Heart right ventricle (tissue), 16 donors: ENCODE results near the gene GLI1. TPM values are rescaled to one million over a fixed set of nuclear protein-coding genes. Genes with fewer than 3 reads are reported as not detected.
"Not testable (repeated sequence)": the region's sequence is repeated elsewhere in the genome, so short reads cannot be mapped to it uniquely, and the experiment has no call there.

Experiments
- ATAC-seq, 8 donors: fragments of 200-7000 bp; cut with Tn5 transposase; one replicate each; pipeline ENCODE4 v1.9.1; 2020; ENCODE audit warnings: mild to moderate bottlenecking in 8 of 8, moderate library complexity in 8 of 8, moderate number of reproducible peaks in 1 of 8
- DNase-seq, 2 donors: peaks; one replicate each; pipeline ENCODE4 v3.0.0-alpha.2; 2020
- H3K27ac ChIP-seq, 10 donors: fragments of 200-600 bp; sonication (generic) in 2 of 10; one replicate each; pipeline versions ENCODE4 v1.5.0 to v1.8.0; 2020 to 2022; ENCODE audit warnings: mild to moderate bottlenecking in 3 of 10
- H3K27me3 ChIP-seq, 7 donors: fragments of 200-600 bp; one replicate each; pipeline ENCODE4 v1.8.0; 2021 to 2022; ENCODE audit warnings: mild to moderate bottlenecking in 2 of 7
- H3K36me3 ChIP-seq, 9 donors: fragments of 200-600 bp; sonication (generic) in 1 of 9; one replicate each; pipeline versions ENCODE4 v1.5.0 to v1.8.0; 2020 to 2022; ENCODE audit warnings: mild to moderate bottlenecking in 2 of 9
- H3K4me1 ChIP-seq, 9 donors: fragments of 200-600 bp; sonication (generic) in 1 of 9; one replicate each; pipeline versions ENCODE4 v1.5.0 to v1.8.0; 2020 to 2022; ENCODE audit warnings: mild to moderate bottlenecking in 4 of 9
- H3K4me3 ChIP-seq, 10 donors: fragments of 200-600 bp; sonication (generic) in 2 of 10; one replicate each; pipeline versions ENCODE4 v1.5.0 to v1.8.0; 2020 to 2022; ENCODE audit warnings: mild to moderate bottlenecking in 7 of 10, moderate library complexity in 2 of 10
- H3K9me3 ChIP-seq, 11 donors: fragments of 200-600 bp in 10 of 11; sonication (generic) in 2 of 11; one replicate each; pipeline versions ENCODE4 v1.5.0 to v1.8.0; 2013 to 2022; ENCODE audit warnings: mild to moderate bottlenecking in 2 of 11, control low read depth in 1 of 11, moderate library complexity in 1 of 11
- CTCF ChIP-seq, 9 donors: fragments of 200-600 bp; sonication (generic) in 2 of 9; IDR thresholded peaks; one replicate each; pipeline versions ENCODE4 v1.5.0 to v1.8.0; 2021 to 2022; ENCODE audit warnings: antibody characterized with exemption in 9 of 9, mild to moderate bottlenecking in 5 of 9, moderate library complexity in 1 of 9
- WGBS, 2 donors: extraction: QIAGEN DNeasy Blood & Tissue Kit; methylation state at CpG; one replicate each; pipeline ENCODE4 v1.1.7; 2013; ENCODE audit warnings: inconsistent platforms in 1 of 2; 5-methylcytosine and 5-hydroxymethylcytosine counted together
- intact Hi-C, 10 donors: fragments of 100-400 bp; cut with DNase I; formaldehyde crosslinking; loops; one replicate each; pipeline versions ENCODE4 v1.11.1 to v1.14.2; 2022
- polyA plus RNA-seq, 2 donors: library from polyadenylated mRNA; stranded (reverse); fragments of 200-250 nt; gene quantifications; one replicate each; pipeline ENCODE4 v1.2.3, GENCODE V29; 2013
- total RNA-seq, 10 donors: library from RNA; stranded (reverse); fragmentation: NEBNext Ultra II Directional in 3 of 10; extraction: Animal tissue kit (Norgen Biotek cat#: 25700) in 3 of 10; gene quantifications; one replicate each; pipeline versions ENCODE4 v1.2.1 to v1.2.4, GENCODE V29; 2021 to 2023
- donor health status: Arrhythmogenic right ventricular cardiomyopathy.
- donor health status: ischemic (EF 13 %, LVEDD 7.1; RV severe dilation, severe dysfunction).
- donor health status: healthy with polysubstance abuse.
- donor health status: DM: no; HTN: yes; CAD: no.
- donor health status: DM: no; HTN: no; CAD: no.
- donor health status: ischemic (EF 25% LVEDD 6.9; RV normal size, moderate dysfunction).
- donor health status: ischemic (EF 25% LVEDD 5.7; RV mildly dilated, moderate dysfunction).
- donor health status: healthy.
- donor health status: DM: yes; HTN: yes; CAD: no.
- donor health status: Ischemic cardiomyopathy.
- donor health status: ischemic (EF 35%, LVEDD 5.7; RV mildly dilated, moderate dysfunction).
- donor health status: nonischemic (EF 11% LVEDD 7.7; RV severe dilation, severe dysfunction).
- donor health status: DM: yes; HTN: yes; CAD: no.
- donor health status: PGD.
- donor health status: ischemic (EF 29% LVEDD 5.4; RV normal size, mild dysfunction).
- donor health status: nonischemic (EF 23%, LVEDD 6.1; RV moderate dilation, normal function).

Gene GLI1
- total and polyA plus RNA-seq, 12 donors, result 0.12 to 1.2 (median 0.59) TPM

GRCh38 chr12:57416039-57416996, 43.3 kb upstream of the GLI1 start:
- TF ChIP-seq CTCF (IDR thresholded peaks at IDR 0.05), result no peak
- no peaks in the 10 kb centered on the region for H3K27me3 ChIP-seq
- intact Hi-C loops, result loop anchor here in 2 of 10 donors (5.0 to 10.0 kb wide), 2 partner anchors 72 to 121 kb away; no protein-coding TSS in a partner anchor
- WGBS, 2 donors, result 92 to 94% methylated on average over 8 of the region's 8 CpGs
- H3K27ac ChIP-seq, result no peak overlapping the region
- H3K4me3 ChIP-seq, result no peak overlapping the region
- H3K36me3 ChIP-seq, result peaks cover 0 to 12% (median 0%) of the 10 kb centered on the region in 9 donors
- DNase-seq (no peak), ATAC-seq (no peak)
- H3K4me1 ChIP-seq, result peaks cover 0 to 37% (median 13%) of the 10 kb centered on the region in 9 donors
- H3K9me3 ChIP-seq, result no peaks in the 10 kb centered on the region

- H3K9me3 ChIP-seq, result no peaks in the 10 kb centered on the region
- peak overlapping the region in 8 of 10 donors; percentile 6 to 54 (median 41) for H3K27ac ChIP-seq
- peaks cover 0 to 29% (median 9%) of the 10 kb centered on the region in 9 donors for H3K36me3 ChIP-seq
- TF ChIP-seq CTCF (IDR thresholded peaks at IDR 0.05), result no peak
- H3K4me1 ChIP-seq, result peaks cover 0 to 37% (median 13%) of the 10 kb centered on the region in 9 donors
- 65 to 67% methylated on average over 9 of the region's 9 CpGs for WGBS, 2 donors
- H3K27me3 ChIP-seq, result no peaks in the 10 kb centered on the region
- DNase-seq (peak in 1 of 2 donors; percentile 21), ATAC-seq (peak in 6 of 8 donors; percentile 45 to 91 (median 78))
- H3K4me3 ChIP-seq, result no peak overlapping the region
- intact Hi-C loops, result loop anchor here in 2 of 10 donors (5.0 to 10.0 kb wide), 2 partner anchors 73 to 119 kb away; no protein-coding TSS in a partner anchor
Measured at GRCh38 chr12:57418255-57418654, 41.3 kb upstream of the GLI1 start.

- H3K27ac ChIP-seq, result no peak overlapping the region
- H3K9me3 ChIP-seq, result no peaks in the 10 kb centered on the region
- H3K27me3 ChIP-seq, result no peaks in the 10 kb centered on the region
- no peak for DNase-seq
- WGBS, 2 donors, result 96 to 97% methylated on average over 2 of the region's 2 CpGs
- H3K4me3 ChIP-seq, result no peak overlapping the region
- H3K4me1 ChIP-seq, result peaks cover 0 to 37% (median 13%) of the 10 kb centered on the region in 9 donors
- TF ChIP-seq CTCF (IDR thresholded peaks at IDR 0.05), result no peak
- no peak for ATAC-seq
- intact Hi-C loops, result loop anchor here in 2 of 10 donors (5.0 to 10.0 kb wide), 2 partner anchors 75 to 118 kb away; no protein-coding TSS in a partner anchor
- H3K36me3 ChIP-seq, result peaks cover 0 to 40% (median 9%) of the 10 kb centered on the region in 9 donors
Measured at GRCh38 chr12:57419495-57419894, 40.1 kb upstream of the GLI1 start.

GRCh38 chr12:57420482-57420881, 39.1 kb upstream of the GLI1 start:
- intact Hi-C loops, result no loop called here
- WGBS, 2 donors, result 94 to 98% methylated on average over 5 of the region's 5 CpGs
- peaks cover 0 to 45% (median 9%) of the 10 kb centered on the region in 9 donors for H3K36me3 ChIP-seq
- TF ChIP-seq CTCF (IDR thresholded peaks at IDR 0.05), result no peak
- no peak overlapping the region for H3K4me3 ChIP-seq
- H3K27ac ChIP-seq, result no peak overlapping the region
- no peaks in the 10 kb centered on the region for H3K27me3 ChIP-seq
- no peaks in the 10 kb centered on the region for H3K9me3 ChIP-seq
- ATAC-seq (no peak), DNase-seq (no peak)
- H3K4me1 ChIP-seq, result peaks cover 0 to 28% (median 11%) of the 10 kb centered on the region in 9 donors

- H3K27ac ChIP-seq, H3K9me3 ChIP-seq, intact Hi-C loops, H3K27me3 ChIP-seq, H3K4me3 ChIP-seq, DNase-seq, ATAC-seq: not testable (repeated sequence)
- Histone ChIP-seq H3K4me1 (peaks cover 0 to 24% (median 15%) of the 10 kb centered on the region in 9 donors), H3K36me3 (peaks cover 0 to 37% (median 9%) of the 10 kb centered on the region in 9 donors)
- WGBS, 2 donors, result 97 to 99% methylated on average over 10 of the region's 10 CpGs
Measured at GRCh38 chr12:57426948-57427347, 32.6 kb upstream of the GLI1 start.
